Stimulated activated CD4-positive, alpha-beta T cell treated with anti-CD3 and anti-CD28 coated beads, Interleukin-12 subunit alpha, Interleukin-12 subunit beta, amount 100 ng/mL, for 24 hours (primary cell): ENCODE results near the gene ACADL.
A peak's percentile ranks its signal among the peaks of the same experiment; 100 is the strongest.

Experiments used
- DNase-seq, 2 experiments: peaks; one replicate each; pipeline ENCODE4 v3.0.0-alpha.2; 2020; ENCODE audit warnings: low read depth in 2 of 2

The ACADL gene

DNA sequence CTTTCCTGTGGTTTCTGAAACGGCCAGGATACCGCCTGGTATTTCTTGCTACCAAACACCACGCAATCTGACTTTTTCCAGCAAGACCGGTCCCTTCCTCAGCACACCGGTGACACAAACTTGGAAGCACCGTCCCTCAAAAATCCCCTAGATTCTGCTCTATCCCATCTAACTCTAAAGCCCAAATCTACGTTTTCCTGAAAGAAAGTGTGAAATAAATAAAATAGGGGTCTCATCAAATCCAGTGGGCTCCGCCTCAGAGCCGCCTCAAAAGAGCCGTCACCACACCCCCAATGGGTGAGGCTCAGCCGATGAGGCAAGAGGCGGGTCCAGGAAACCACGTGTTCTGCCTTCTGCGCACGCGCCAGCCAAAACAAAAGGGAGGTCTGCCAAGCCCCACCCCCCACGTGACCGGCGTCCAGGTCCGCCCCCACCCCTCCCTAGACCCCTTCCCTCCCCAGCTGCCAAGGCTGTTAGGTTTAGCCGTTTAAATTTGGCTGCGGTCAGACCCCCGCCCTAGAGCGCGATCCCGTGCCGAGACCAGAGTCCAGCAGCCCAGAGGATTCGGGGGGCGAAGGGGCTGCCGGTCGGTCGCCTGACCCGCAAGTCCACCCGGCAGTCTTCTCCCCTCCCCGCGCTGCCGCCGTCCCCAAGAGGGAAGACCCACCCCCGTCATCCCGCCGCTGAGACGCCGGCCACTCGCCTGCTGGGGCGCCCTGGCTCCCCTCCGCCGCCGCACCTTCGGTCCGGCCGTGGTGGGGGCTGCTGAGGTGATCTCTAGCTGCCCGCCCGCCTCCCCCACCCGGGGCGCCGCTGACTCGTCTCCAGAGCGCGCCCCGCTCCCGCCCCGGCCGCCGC is 54.6 kb downstream of the ACADL start:
- DNase-seq: peak; percentile 95 to 96

DNA sequence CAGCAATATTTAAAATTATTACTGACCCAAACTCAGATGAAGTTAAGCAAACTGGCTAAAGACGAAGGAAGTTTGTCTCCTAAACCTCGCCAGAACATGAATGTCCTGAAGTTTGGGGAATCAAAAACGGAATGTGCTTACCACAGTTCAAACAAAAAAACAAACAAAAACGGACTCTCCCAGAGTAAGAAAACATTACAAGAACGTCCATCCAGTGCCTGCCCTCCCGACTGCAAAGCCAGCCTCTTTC is 55.1 kb downstream of the ACADL start:
- no peak for DNase-seq

DNA sequence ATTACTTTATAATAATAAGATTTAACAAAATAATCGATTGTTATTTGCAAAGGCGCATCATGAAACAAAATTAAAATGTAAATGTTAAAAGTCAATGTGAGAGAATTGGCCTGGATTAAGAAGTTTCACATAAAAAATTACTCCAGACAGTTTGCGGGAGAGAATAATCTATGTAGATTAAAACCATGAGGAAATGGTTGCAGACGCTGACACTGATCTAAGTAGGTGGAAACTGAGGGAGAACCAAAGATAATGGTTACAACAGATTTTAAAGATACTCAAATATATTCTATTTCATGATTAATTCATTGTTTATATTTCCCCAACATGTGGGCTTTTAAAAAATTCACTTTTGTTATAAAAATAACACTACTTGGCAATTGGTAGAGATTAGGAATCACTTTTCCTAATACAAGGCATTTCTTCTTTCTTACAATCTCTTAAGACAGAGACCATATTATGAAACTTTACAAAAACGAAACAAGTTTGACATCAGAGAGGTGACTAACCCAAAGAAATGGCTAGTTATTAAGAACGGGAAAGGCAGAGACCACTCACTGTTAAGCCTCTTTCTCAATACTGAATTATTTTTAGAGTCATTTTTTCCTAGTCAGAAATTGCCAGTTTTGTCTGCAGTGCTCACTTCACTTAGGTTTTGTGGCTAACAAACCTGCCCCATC is 55.6 kb downstream of the ACADL start:
- no peak for DNase-seq

DNA sequence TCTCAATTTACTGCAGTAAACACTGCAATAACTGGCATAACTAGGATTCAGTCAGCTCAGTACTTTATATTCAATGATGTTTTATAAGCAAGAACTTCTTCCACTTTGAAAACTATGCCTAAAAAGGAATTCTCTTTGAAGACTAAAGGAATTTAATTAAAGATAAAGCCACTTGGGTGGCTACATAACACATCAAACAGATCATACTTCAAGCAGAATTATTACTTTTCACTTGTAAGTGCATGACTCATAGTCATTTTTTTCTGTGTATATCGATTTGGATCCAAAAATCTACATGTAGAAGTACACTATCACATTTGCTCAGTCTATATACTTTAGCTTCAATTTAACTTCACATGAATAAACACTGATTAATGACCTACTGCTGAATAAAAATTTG is 58.0 kb downstream of the ACADL start:
- no peak for DNase-seq

DNA sequence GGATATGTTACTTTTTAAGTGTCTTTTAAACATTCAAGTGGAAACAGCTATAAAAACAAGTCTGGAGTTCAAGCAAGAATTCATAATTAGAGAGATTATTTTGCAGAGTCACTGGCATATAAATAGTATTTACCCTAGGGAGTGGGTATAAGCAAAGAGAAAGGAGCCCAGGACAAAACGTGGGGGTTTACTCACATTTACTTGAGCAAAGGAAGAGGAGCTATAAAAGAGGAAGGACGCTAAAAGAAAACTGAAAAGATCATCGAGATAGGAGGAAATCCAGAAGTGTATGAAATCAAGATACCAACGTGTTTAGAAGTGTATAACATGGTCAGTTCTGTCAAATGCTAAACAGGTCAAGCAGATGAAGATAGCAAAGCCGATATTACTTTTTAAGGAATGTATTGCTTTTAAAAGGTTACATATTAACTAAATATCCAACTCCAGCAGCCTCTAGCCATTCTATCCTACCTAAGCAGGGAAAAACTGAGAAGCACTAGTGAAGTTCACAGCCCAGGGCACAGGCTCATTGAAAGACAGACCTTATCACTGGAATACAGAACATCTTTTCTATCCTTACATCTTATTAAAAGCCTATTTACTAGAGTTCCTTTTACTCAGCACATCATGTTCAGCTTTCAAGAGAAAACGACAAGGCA is 62.7 kb downstream of the ACADL start:
- no peak for DNase-seq

DNA sequence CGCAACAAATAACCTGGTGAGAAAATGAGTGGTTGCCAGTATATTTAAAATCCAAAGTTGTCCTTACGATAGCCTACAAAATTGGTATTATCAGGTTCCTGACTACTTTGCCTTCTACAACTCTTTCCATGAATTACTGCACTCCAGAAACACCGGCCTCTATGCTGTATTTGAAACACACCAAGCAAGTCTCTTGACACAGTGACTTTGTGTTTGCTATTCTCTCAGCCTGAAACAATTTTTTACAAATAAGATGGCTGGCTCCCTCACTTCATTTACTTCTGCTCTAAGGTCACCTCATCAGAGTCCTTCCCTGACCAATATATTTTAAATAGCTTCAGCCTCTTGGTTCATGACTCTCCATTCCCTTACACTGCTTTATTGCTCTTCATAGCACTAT is 66.2 kb downstream of the ACADL start:
- DNase-seq: no peak

DNA sequence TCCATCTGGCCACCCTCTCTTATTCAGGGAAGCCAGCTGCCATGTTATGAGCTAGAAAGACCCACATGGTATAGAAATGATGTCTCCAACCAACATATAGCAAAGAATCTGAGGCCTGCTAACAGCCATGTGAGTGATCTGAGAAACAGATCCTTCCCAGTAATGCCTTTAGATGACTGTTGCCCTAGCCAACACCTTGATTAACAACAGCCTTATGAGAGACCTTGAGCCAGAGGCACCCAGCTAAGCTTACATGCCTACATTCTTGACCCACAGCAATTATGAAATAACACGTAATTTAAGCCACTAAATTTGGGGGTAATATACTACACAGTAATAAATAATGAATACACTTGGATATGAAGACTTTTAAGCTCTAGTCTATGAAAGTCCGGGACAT is 67.0 kb downstream of the ACADL start:
- no peak for DNase-seq

DNA sequence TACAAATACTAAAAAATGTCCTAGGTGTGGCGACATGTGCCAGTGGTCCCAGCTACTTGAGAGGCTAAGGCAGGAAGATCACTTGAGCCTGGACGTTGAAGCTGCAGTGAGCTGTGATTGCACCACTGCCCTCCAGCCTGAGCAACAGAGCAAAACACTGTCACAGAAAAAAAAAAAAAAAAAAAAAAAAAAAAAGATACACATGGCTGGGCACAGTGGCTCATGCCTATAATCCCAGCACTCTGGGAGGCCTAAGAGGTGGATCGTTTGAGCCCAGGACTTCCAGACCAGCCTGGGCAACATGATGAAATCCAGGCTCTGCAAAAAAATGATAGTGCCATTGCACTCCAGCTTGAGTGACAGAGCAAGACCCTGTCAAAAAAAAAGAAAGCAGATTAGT is 67.7 kb downstream of the ACADL start:
- DNase-seq: no peak

DNA sequence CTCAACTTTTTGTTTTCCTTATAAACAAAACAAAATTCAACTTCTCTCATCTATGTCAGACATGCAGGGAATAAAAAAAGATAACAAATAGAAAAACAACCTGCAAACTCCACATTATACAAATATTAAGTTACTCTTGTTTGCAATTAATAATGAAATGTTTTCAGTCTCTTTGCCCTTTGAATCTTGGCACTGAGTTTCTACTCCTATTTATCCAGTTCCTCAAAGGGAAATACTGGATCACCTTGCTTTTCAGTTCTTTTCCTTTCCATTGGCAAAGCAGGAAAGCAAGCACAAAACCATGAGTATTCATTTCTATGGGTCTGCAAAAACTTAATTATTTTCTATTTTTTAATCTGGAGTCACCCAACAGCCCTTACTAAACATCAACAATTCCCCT is 77.6 kb downstream of the ACADL start:
- no peak for DNase-seq
